Gastrocnemius medialis (tissue), 4 donors: ENCODE measurements around the gene CAMK1.

Experiments used
- CTCF ChIP-seq, 5 experiments: fragments of 450-650 bp in 3 of 5; fragments of 200-600 bp in 2 of 5; sonication (generic) in 2 of 5; IDR thresholded peaks in 4 of 5; conservative IDR thresholded peaks in 1 of 5; 1 replicate in 4 of 5; 2 replicates in 1 of 5; pipeline ENCODE4 v1.5.1; 2016 to 2019; ENCODE audit warnings: antibody characterized with exemption in 5 of 5, mild to moderate bottlenecking in 3 of 5, moderate library complexity in 3 of 5
- POLR2A ChIP-seq, 2 donors: fragments of 450-650 bp; IDR thresholded peaks; one replicate each; pipeline ENCODE4 v1.6.1; 2017; ENCODE audit warnings: antibody characterized with exemption in 2 of 2, mild to moderate bottlenecking in 2 of 2, moderate library complexity in 2 of 2

- TF ChIP-seq CTCF (IDR thresholded peaks at IDR 0.05 in 4 of 5, conservative IDR thresholded peaks at IDR 0.05 in 1 of 5) (peak in 2 of 5 experiments; percentile 20 to 28), POLR2A (IDR thresholded peaks at IDR 0.05) (peak; percentile 27 to 58)
Observed at GRCh38 chr3:9731206-9732079, 38.3 kb downstream of the CAMK1 start, which contains the start of gene BRPF1.
